OCI-LY3 (cell line): ENCODE measurements around the gene PARP15.

Experiments
- CTCF ChIP-seq: fragments of 200-600, 300-600 bp; sonication (generic); IDR thresholded peaks from 2 replicates; pipeline ENCODE4 v1.5.1; 2014; ENCODE audit warnings: antibody characterized with exemption, low read length, low read depth
- EZH2phosphoT487 ChIP-seq: fragments of 200-600 bp; shearing (Covaris generic); IDR thresholded peaks from 2 replicates; pipeline ENCODE4 v1.6.1; 2018; ENCODE audit warnings: antibody characterized with exemption, mixed run types, low read depth

- TF ChIP-seq CTCF (no peak), EZH2phosphoT487 (no peak)
Measured at GRCh38 chr3:122626515-122627180, 49.2 kb downstream of the PARP15 start.
